ENCODE results near the gene PRR33.
"Not testable (repeated sequence)": the region's sequence is repeated elsewhere in the genome, so short reads cannot be mapped to it uniquely, and the experiment has no call there.

The PRR33 gene

GRCh38 chr11:1889224-1889930, 2.3 kb downstream of the PRR33 start:
- DNase-seq (ENCODE audit: low read depth) = peak; percentile 57

GRCh38 chr11:1888811-1889210, 2.9 kb downstream of the PRR33 start:
- DNase-seq (ENCODE audit: low read depth) = no peak

- no peak for DNase-seq (ENCODE audit: low read depth)
Observed at GRCh38 chr11:1888347-1888753, 3.3 kb downstream of the PRR33 start.

GRCh38 chr11:1887451-1888346, 4.0 kb downstream of the PRR33 start:
- DNase-seq (ENCODE audit: low read depth) = no peak

GRCh38 chr11:1886551-1886950, 5.1 kb downstream of the PRR33 start:
- not testable (repeated sequence) for DNase-seq (ENCODE audit: low read depth)

- DNase-seq (ENCODE audit: low read depth) = no peak
Observed at GRCh38 chr11:1884303-1884700, 7.4 kb downstream of the PRR33 start.

- no peak for DNase-seq (ENCODE audit: low read depth)
Observed at GRCh38 chr11:1883346-1884302, 8.1 kb downstream of the PRR33 start.

- peak; percentile 62 for DNase-seq (ENCODE audit: low read depth)
Observed at GRCh38 chr11:1882265-1883238, 9.1 kb downstream of the PRR33 start.

GRCh38 chr11:1881442-1882264, 10.0 kb downstream of the PRR33 start:
- no peak for DNase-seq (ENCODE audit: low read depth)

- DNase-seq (ENCODE audit: low read depth) = no peak
Observed at GRCh38 chr11:1880746-1881441, 10.8 kb downstream of the PRR33 start.

GRCh38 chr11:1879941-1880720, 11.6 kb downstream of the PRR33 start:
- DNase-seq (ENCODE audit: low read depth) = no peak

- no peak for DNase-seq (ENCODE audit: low read depth)
Observed at GRCh38 chr11:1879342-1879940, 12.3 kb downstream of the PRR33 start.

GRCh38 chr11:1878137-1879031, 13.3 kb downstream of the PRR33 start:
- DNase-seq (ENCODE audit: low read depth) = no peak

GRCh38 chr11:1877211-1878136, 14.2 kb downstream of the PRR33 start:
- DNase-seq (ENCODE audit: low read depth) = no peak

GRCh38 chr11:1876361-1877063, 15.2 kb downstream of the PRR33 start:
- no peak for DNase-seq (ENCODE audit: low read depth)
